Measurements from ENCODE around the gene STK32C.

- TF ChIP-seq CTCF (conservative IDR thresholded peaks at IDR 0.05; ENCODE audit: low read depth, low read length) (no peak), EZH2 (IDR thresholded peaks at IDR 0.05; ENCODE audit: borderline replicate concordance, low read depth, low read length, poor library complexity, severe bottlenecking) (no peak)
Measured at GRCh38 chr10:132199268-132199853, 108.4 kb downstream of the STK32C start.

Data from A673 (cell line).